ENCODE data around the gene KCNAB2.
"Not testable (repeated sequence)": the region's sequence is repeated elsewhere in the genome, so short reads cannot be mapped to it uniquely, and the experiment has no call there.

KCNAB2 gene

GRCh38 chr1:6071219-6071618, 25.5 kb downstream of the KCNAB2 start:
- Histone ChIP-seq H3K27me3 (ENCODE audit: control insufficient read depth, insufficient read depth, low read length) (no peaks in the 10 kb centered on the region), H3K4me3 (ENCODE audit: low read length) (no peak overlapping the region)

GRCh38 chr1:6072774-6073479, 27.2 kb downstream of the KCNAB2 start:
- Histone ChIP-seq H3K9ac (ENCODE audit: low read length) (no peak overlapping the region), H3K4me1 (ENCODE audit: control insufficient read depth, insufficient read depth, low read length) (no peaks in the 10 kb centered on the region), H3K27ac (ENCODE audit: low read depth, low read length) (no peak overlapping the region), H3K4me3 (ENCODE audit: low read length) (no peak overlapping the region), H3K27me3 (ENCODE audit: control insufficient read depth, insufficient read depth, low read length) (no peaks in the 10 kb centered on the region), H3K36me3 (ENCODE audit: control insufficient read depth, insufficient read depth, low read length) (no peaks in the 10 kb centered on the region)

More at GRCh38 chr1:6071219-6071618, 25.5 kb downstream of the KCNAB2 start:
- no peaks in the 10 kb centered on the region for H3K4me1 ChIP-seq (ENCODE audit: control insufficient read depth, insufficient read depth, low read length)
- H3K36me3 ChIP-seq (ENCODE audit: control insufficient read depth, insufficient read depth, low read length), result no peaks in the 10 kb centered on the region
- no peak overlapping the region for H3K9ac ChIP-seq (ENCODE audit: low read length)
- no peak overlapping the region for H3K27ac ChIP-seq (ENCODE audit: low read depth, low read length)

- no peak overlapping the region for H3K9ac ChIP-seq (ENCODE audit: low read length)
- H3K27me3 ChIP-seq (ENCODE audit: control insufficient read depth, insufficient read depth, low read length), result no peaks in the 10 kb centered on the region
- no peaks in the 10 kb centered on the region for H3K36me3 ChIP-seq (ENCODE audit: control insufficient read depth, insufficient read depth, low read length)
- no peak overlapping the region for H3K4me3 ChIP-seq (ENCODE audit: low read length)
- no peak overlapping the region for H3K27ac ChIP-seq (ENCODE audit: low read depth, low read length)
- H3K4me1 ChIP-seq (ENCODE audit: control insufficient read depth, insufficient read depth, low read length), result no peaks in the 10 kb centered on the region
These were observed 27.9 kb downstream of the KCNAB2 start for GRCh38 chr1:6073480-6074053.

- no peak overlapping the region for H3K9ac ChIP-seq (ENCODE audit: low read length)
- no peak overlapping the region for H3K4me3 ChIP-seq (ENCODE audit: low read length)
- H3K27me3 ChIP-seq (ENCODE audit: control insufficient read depth, insufficient read depth, low read length), result no peaks in the 10 kb centered on the region
- H3K27ac ChIP-seq (ENCODE audit: low read depth, low read length), result no peak overlapping the region
- no peaks in the 10 kb centered on the region for H3K4me1 ChIP-seq (ENCODE audit: control insufficient read depth, insufficient read depth, low read length)
- no peaks in the 10 kb centered on the region for H3K36me3 ChIP-seq (ENCODE audit: control insufficient read depth, insufficient read depth, low read length)
These were observed 28.7 kb downstream of the KCNAB2 start for GRCh38 chr1:6074192-6074901.

GRCh38 chr1:6075748-6076147, 30.1 kb downstream of the KCNAB2 start:
- Histone ChIP-seq H3K27ac (ENCODE audit: low read depth, low read length) (no peak overlapping the region), H3K27me3 (ENCODE audit: control insufficient read depth, insufficient read depth, low read length) (no peaks in the 10 kb centered on the region)

GRCh38 chr1:6077061-6077460, 31.4 kb downstream of the KCNAB2 start:
- H3K36me3 ChIP-seq (ENCODE audit: control insufficient read depth, insufficient read depth, low read length); H3K27ac ChIP-seq (ENCODE audit: low read depth, low read length); H3K4me3 ChIP-seq (ENCODE audit: low read length); H3K4me1 ChIP-seq (ENCODE audit: control insufficient read depth, insufficient read depth, low read length); H3K27me3 ChIP-seq (ENCODE audit: control insufficient read depth, insufficient read depth, low read length); H3K9ac ChIP-seq (ENCODE audit: low read length): not testable (repeated sequence)

More at GRCh38 chr1:6075748-6076147, 30.1 kb downstream of the KCNAB2 start:
- Histone ChIP-seq H3K36me3 (ENCODE audit: control insufficient read depth, insufficient read depth, low read length) (no peaks in the 10 kb centered on the region), H3K9ac (ENCODE audit: low read length) (no peak overlapping the region), H3K4me3 (ENCODE audit: low read length) (no peak overlapping the region), H3K4me1 (ENCODE audit: control insufficient read depth, insufficient read depth, low read length) (no peaks in the 10 kb centered on the region)

GRCh38 chr1:6077506-6077905, 31.8 kb downstream of the KCNAB2 start:
- no peaks in the 10 kb centered on the region for H3K4me1 ChIP-seq (ENCODE audit: control insufficient read depth, insufficient read depth, low read length)
- H3K9ac ChIP-seq (ENCODE audit: low read length), result no peak overlapping the region
- no peaks in the 10 kb centered on the region for H3K27me3 ChIP-seq (ENCODE audit: control insufficient read depth, insufficient read depth, low read length)
- H3K27ac ChIP-seq (ENCODE audit: low read depth, low read length), result no peak overlapping the region
- no peaks in the 10 kb centered on the region for H3K36me3 ChIP-seq (ENCODE audit: control insufficient read depth, insufficient read depth, low read length)
- no peak overlapping the region for H3K4me3 ChIP-seq (ENCODE audit: low read length)

GRCh38 chr1:6077919-6078318, 32.2 kb downstream of the KCNAB2 start:
- H3K9ac ChIP-seq (ENCODE audit: low read length), result no peak overlapping the region
- no peaks in the 10 kb centered on the region for H3K27me3 ChIP-seq (ENCODE audit: control insufficient read depth, insufficient read depth, low read length)
- no peaks in the 10 kb centered on the region for H3K4me1 ChIP-seq (ENCODE audit: control insufficient read depth, insufficient read depth, low read length)
- no peaks in the 10 kb centered on the region for H3K36me3 ChIP-seq (ENCODE audit: control insufficient read depth, insufficient read depth, low read length)
- no peak overlapping the region for H3K4me3 ChIP-seq (ENCODE audit: low read length)
- H3K27ac ChIP-seq (ENCODE audit: low read depth, low read length), result no peak overlapping the region

GRCh38 chr1:6080469-6080868, 34.8 kb downstream of the KCNAB2 start:
- no peak overlapping the region for H3K27ac ChIP-seq (ENCODE audit: low read depth, low read length)
- no peaks in the 10 kb centered on the region for H3K36me3 ChIP-seq (ENCODE audit: control insufficient read depth, insufficient read depth, low read length)
- no peaks in the 10 kb centered on the region for H3K4me1 ChIP-seq (ENCODE audit: control insufficient read depth, insufficient read depth, low read length)

GRCh38 chr1:6081901-6082300, 36.2 kb downstream of the KCNAB2 start:
- no peak overlapping the region for H3K9ac ChIP-seq (ENCODE audit: low read length)
- H3K4me1 ChIP-seq (ENCODE audit: control insufficient read depth, insufficient read depth, low read length), result no peaks in the 10 kb centered on the region
- H3K4me3 ChIP-seq (ENCODE audit: low read length), result no peak overlapping the region
- no peak overlapping the region for H3K27ac ChIP-seq (ENCODE audit: low read depth, low read length)
- no peaks in the 10 kb centered on the region for H3K27me3 ChIP-seq (ENCODE audit: control insufficient read depth, insufficient read depth, low read length)
- no peaks in the 10 kb centered on the region for H3K36me3 ChIP-seq (ENCODE audit: control insufficient read depth, insufficient read depth, low read length)

More at GRCh38 chr1:6080469-6080868, 34.8 kb downstream of the KCNAB2 start:
- no peak overlapping the region for H3K4me3 ChIP-seq (ENCODE audit: low read length)
- no peaks in the 10 kb centered on the region for H3K27me3 ChIP-seq (ENCODE audit: control insufficient read depth, insufficient read depth, low read length)
- H3K9ac ChIP-seq (ENCODE audit: low read length), result no peak overlapping the region

GRCh38 chr1:6082430-6082971, 36.8 kb downstream of the KCNAB2 start:
- Histone ChIP-seq H3K27ac (ENCODE audit: low read depth, low read length) (no peak overlapping the region), H3K36me3 (ENCODE audit: control insufficient read depth, insufficient read depth, low read length) (no peaks in the 10 kb centered on the region)

GRCh38 chr1:6083385-6083784, 37.7 kb downstream of the KCNAB2 start:
- no peak overlapping the region for H3K27ac ChIP-seq (ENCODE audit: low read depth, low read length)

More at GRCh38 chr1:6082430-6082971, 36.8 kb downstream of the KCNAB2 start:
- no peaks in the 10 kb centered on the region for H3K4me1 ChIP-seq (ENCODE audit: control insufficient read depth, insufficient read depth, low read length)
- H3K4me3 ChIP-seq (ENCODE audit: low read length), result no peak overlapping the region
- H3K27me3 ChIP-seq (ENCODE audit: control insufficient read depth, insufficient read depth, low read length), result no peaks in the 10 kb centered on the region
- H3K9ac ChIP-seq (ENCODE audit: low read length), result no peak overlapping the region

More at GRCh38 chr1:6083385-6083784, 37.7 kb downstream of the KCNAB2 start:
- Histone ChIP-seq H3K9ac (ENCODE audit: low read length) (no peak overlapping the region), H3K4me3 (ENCODE audit: low read length) (no peak overlapping the region), H3K4me1 (ENCODE audit: control insufficient read depth, insufficient read depth, low read length) (no peaks in the 10 kb centered on the region), H3K36me3 (ENCODE audit: control insufficient read depth, insufficient read depth, low read length) (no peaks in the 10 kb centered on the region), H3K27me3 (ENCODE audit: control insufficient read depth, insufficient read depth, low read length) (no peaks in the 10 kb centered on the region)
